GM12872 (cell line): ENCODE results near the gene CSMD2.

Source experiments
- CTCF ChIP-seq: IDR thresholded peaks from 3 replicates; pipeline ENCODE4 v1.5.1; 2011; ENCODE audit warnings: low read depth, mild to moderate bottlenecking, low read length, moderate library complexity; ENCODE audit not compliant: insufficient read depth

The CSMD2 gene

DNA sequence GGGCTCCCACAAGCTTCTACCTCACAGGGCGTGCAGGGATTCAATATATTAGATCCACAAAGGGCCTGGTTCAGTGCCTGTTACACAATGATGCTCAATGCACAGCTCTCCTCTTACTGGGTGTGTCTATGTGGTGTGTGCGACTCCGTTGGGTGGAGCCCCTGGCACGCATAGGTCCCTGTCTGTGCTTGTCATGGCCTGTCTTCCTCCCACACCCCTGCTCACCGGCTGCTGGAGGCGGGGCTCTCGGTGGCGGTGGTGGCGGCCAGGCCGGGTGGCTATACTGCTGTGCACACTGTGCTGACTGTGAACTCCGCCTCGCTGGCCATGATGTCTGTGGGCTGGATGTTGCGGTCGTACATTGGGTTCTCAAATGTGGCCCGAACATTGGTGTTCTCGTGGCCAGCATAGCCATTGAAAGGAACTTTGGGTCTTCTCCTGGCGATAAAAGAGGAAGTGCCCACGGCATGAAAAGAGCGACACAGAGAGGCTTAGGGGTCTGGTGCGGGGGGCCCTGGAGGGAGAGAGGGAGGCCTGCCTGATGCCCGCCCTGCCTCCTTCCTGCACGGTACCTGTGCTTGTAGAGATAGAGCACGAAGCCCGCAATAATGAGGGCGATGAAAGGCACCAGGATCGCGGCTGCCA is 645.7 kb downstream of the CSMD2 start:
- TF ChIP-seq CTCF, result no peak

GRCh38 chr1:33517596-33518250 is 647.3 kb downstream of the CSMD2 start:
- TF ChIP-seq CTCF, result no peak

- TF ChIP-seq CTCF, result no peak
Observed at GRCh38 chr1:33516891-33517567, 648.0 kb downstream of the CSMD2 start.

DNA sequence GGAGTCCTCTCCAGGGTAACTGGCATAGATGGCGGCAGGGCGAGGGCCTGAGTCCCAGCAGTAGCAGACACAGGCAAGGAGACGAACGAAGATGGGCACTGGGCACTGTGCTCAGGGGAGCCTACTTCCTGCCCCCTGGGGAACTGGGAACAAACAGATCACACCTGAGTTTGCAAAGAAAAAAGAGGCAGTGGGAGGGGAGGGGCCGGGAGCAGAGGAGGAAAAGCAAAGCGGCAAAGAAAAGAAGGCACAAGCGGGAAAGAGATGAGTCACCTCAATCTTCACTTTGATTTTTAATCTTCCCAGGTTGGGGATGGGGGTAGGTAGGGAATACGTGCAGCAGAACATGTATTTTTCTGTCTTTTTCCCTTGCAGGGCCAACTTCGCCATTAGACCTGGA is 648.6 kb downstream of the CSMD2 start:
- no peak for TF ChIP-seq CTCF

- no peak for TF ChIP-seq CTCF
Observed at GRCh38 chr1:33515607-33516006, 649.4 kb downstream of the CSMD2 start.

GRCh38 chr1:33515112-33515511 is 649.9 kb downstream of the CSMD2 start:
- TF ChIP-seq CTCF, result no peak

GRCh38 chr1:33512226-33513011 is 652.6 kb downstream of the CSMD2 start:
- TF ChIP-seq CTCF, result no peak
